Stimulated activated CD4-positive, alpha-beta T cell treated with anti-CD3 and anti-CD28 coated beads, Interleukin-4, amount 100 ng/mL, for 48 hours (primary cell): ENCODE measurements around the gene DYRK2.
"Not testable (repeated sequence)": the region's sequence is repeated elsewhere in the genome, so short reads cannot be mapped to it uniquely, and the experiment has no call there.

Source experiments
- DNase-seq, 2 donors: peaks; one replicate each; pipeline ENCODE4 v3.0.0-alpha.2; 2020; ENCODE audit warnings: low read depth in 2 of 2

The DYRK2 gene

DNA sequence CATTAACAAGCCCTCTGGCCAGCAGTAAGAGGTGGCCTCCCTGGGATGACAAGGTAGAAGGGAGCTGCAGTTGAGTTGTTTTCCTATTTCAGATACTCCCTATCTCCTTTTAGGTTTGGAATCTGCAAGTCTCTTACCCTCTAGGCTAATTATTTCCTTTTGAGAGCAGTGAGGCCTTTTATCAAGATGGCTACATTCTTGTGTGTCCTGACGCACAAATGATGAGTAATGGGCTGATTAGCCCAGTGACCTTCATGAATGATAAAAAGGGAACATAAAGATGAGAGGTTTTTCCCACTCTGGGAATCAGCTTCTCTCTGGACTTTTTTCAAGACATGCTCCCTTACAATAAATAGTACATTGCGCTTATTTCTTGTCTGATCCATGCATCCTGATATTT, 22.9 kb downstream of the DYRK2 start:
- DNase-seq: no peak

DNA sequence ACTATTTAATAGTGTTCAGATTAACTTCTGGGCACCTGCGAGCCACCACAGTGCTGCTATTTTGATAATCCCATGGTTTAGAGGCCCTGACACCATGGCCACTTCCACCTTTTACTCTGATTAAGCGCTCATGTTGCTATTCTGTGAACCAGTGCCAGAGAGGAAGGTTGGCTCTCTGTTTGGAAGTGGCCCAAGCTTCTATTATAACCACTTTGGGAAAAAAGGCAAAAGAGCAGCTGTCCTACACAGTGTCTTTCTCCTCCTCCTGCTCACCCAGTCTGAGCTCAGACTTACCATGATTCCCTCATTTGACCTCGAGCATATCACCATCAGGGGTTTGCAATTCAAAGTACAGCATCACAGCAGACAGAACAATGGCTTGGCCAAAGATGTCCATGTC, 23.3 kb downstream of the DYRK2 start:
- no peak for DNase-seq

DNA sequence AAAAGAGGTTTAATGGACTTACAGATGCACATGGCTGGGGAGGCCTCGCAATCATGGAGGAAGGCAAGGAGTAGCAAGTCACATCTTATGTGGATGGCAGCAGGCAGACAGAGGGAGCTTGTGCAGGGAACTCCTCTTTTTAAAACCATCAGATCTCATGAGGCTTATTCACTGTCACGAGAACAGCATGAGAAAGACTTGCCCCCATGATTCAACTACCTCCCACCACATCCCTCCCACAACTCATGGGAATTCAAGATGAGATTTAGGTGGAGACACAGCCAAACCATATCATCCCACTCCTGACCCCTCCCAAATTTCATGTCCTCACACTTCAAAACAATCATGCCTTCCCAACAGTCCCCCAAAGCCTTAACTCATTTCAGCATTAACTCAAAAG, 24.0 kb downstream of the DYRK2 start:
- not testable (repeated sequence) for DNase-seq

DNA sequence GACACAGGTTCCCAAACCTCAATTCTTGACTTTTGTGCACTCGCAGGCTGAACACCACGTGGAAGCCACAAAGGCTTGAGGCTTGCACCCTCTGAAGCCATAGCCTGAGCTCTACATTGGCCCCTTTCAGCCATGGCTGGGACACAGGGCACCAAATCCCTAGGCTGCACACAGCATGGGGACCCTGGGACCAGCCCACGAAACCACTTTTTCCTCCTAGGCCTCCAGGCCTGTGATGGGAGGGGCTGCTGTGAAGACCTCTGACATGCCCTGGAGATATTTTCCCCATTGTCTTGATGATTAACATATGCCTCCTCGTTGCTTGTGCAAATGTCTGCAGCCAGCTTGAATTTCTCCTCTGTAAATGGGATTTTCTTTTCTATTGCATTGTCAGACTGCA, 25.0 kb downstream of the DYRK2 start:
- not testable (repeated sequence) for DNase-seq

DNA sequence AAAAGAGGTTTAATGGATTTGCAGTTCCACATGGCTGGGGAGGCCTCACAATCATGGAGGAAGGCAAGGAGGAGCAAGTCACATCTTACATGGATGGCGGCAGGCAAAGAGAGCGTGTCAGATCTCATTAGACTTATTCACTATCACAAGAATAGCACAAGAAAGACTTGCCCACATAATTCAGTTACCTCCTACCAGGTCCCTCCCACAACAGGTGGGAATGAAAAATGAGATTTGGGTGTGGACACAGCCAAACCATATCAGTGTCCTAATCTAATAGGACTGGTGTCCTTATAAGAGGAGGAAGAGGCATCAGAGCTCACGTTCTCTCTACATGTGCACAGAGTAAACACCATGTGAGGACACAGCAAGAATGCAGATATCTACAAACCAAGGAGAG, 25.9 kb downstream of the DYRK2 start:
- no peak for DNase-seq

DNA sequence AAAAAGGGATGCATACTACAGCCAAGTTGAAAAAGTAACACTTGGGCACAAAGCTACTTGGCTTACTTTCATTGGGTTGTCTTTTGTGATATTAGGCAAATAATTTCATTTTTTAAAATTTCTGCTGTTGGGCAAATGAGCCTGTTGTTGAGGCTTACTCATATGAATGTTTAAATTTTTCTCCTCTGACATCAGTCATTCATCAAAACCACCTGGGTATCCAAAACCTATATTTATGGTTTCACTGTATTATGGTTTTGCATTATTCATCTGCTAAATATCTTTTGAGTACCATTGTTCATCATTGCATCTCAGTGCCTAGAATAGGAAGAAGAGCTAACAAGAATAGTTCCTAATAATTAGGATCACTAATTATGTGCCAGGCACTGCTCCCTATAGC, 28.1 kb downstream of the DYRK2 start:
- DNase-seq: no peak

DNA sequence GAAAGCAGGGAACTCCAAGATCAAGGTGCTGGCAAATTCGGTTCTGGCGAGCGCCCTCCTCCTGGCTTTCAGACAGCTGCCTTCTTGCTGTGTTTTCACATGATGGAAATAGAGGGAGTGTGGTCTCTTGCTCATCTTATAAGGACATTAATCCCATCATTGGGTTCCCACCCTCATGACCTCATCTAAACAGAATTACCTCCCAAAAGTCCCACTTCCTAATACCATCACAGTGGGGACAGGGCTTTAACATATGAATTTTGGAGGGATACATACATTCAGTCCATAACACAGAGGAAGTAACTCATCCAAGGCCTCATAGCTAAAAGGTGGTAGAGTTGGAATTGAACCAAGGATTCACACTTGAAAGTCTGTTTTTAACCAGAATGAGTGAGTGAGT, 28.6 kb downstream of the DYRK2 start:
- DNase-seq: no peak

DNA sequence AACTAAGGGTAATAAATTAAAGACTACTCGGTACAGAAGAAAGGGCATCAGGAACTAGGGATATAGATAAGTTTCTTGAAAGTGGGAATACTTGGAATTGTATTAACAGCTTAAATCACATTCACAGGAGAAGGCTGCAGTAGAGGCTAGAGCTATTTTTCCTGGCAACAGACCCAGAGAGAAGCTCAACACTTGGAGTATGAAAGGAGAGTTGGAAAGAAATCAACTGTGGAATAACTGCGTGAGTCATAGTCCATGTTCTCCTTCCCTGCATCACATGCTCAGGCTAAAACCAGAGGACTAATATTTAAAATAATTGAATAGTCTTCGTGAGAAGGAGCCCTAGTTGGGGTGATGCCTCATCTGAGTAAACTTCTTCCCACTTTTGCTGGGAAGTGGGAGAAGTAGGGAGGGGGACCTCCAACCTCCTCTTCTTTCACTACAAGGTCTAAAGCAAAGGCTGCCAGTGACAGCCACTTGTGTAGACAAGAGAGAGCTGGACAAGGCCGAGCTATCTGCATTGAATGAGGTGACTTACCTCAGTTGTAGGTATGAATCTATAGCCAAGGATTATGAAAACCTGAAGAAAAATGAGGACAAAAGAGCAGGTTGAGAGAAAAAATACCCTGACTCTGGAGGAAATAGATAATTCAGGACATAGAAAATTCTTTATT, 32.7 kb downstream of the DYRK2 start:
- no peak for DNase-seq

DNA sequence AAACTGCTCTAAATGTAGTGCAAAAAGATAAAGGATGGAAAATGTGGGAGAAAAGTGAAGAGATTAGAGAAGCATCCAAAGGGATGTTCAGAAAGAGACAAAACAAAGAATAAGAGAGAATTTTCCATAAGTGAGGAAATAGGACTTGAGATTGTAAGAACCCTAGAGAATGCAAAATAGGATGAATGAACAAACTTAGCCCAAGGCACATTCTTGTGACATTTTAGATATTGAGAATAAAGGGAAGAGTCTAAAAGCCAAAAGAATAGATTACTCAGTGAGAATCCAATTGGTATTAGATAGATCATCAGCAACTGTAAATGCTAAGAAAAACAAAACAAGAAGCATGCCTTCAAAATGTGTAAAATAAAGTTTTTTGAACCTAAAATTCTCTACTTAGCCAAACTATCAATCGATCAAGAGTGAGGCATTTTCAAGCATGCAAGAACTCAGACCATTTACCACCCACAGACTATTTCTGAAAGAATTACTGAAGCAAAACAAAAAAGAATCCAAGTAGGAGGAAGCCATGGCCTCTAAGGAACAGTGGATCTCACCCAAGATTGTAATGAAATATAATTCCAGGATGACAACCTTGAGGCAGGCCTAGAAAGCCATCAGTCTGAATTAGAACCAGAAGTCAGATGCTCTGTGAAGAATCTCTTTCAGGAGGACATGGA, 33.5 kb downstream of the DYRK2 start:
- no peak for DNase-seq

DNA sequence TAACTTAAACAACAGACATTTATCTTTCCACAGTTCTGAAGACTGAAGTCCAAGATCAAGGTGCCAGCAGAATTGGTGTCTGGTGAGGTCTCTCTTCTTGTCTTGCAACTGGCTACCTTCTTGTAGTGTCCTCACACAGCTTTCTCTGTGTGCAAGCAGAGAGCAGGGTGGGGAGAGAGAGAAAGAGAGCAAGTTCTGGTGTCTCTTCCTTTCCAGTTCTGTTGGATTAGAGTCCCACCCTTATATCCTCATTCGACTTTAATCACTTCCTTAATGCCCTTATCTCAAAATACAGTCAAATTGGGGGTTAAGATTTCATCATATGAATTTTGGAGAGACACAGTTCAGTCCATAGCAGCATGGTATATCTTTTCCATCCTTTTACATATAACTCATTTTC, 40.8 kb downstream of the DYRK2 start:
- DNase-seq: no peak

DNA sequence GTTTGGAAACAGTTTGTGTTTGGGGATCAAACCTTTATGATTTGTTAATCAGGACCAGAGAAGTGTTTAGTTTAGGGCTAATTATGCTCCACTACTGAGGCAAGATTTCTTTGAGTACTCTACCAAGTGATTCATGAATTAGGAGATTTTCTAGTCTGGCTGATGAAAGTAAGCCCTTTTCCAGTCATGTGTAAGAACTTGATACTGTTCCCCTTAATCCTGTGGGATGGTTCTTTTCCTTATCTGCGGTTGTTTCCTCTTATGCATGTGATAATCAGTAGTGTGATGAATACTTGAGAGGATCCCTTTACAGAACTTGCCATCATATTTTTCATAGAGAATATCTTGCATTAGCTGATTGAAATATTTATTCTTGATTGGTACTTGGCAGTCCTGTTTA, 42.1 kb downstream of the DYRK2 start:
- no peak for DNase-seq

DNA sequence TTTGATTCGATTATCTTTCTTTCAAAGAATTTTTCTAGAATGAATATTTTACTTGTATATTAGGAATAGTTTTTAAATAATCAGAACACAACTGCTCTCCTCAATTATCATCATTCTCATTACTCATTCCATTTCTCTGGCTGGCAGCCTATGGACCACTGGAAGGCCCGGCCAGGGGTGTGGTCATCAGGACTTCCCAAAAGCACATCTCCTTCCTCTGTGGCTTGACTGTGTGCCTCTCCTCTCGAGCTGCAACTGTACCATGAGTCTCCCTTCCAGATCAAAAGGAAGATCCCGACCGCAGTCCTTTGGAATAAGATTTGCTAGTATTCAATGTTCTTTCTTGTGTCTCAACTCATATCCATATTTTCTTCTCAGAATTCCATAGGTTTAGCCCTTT, 42.7 kb downstream of the DYRK2 start:
- DNase-seq: no peak

DNA sequence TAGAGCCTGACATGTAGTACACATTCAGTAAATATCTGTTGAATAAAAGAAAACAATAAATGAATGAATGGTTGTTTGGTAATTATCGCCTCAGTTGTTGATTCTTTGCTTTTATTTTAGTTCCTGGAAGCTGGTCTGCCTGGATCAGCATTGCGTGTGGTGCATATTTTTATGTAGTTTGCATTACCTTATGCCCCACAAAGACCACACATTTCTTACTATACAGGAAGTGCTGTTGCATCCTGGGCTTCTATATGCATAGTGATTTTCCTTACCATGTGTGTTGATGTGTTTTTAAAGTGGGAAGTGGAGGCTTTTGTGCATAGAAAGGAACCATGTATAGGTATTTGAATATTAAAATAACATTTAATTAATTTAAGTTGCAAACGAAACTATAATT, 43.6 kb downstream of the DYRK2 start:
- no peak for DNase-seq

DNA sequence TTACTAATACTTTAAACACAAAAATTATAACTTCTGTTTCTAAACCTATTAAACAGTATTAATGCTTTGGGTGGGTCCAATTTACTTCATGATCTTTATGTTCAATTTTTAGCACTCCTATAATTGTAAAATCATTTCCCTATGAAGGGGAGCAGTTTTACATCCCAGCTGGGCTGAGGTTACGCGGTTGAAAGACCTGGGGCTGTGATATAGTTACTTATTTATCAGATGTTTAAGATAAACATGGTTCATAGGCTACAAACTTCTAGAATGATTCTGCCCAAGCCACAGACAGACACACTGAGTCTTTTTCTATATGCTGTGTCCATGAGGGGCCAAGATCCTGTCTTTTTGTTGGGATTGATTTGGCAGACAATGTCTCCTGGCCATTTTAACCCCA, 44.4 kb downstream of the DYRK2 start:
- no peak for DNase-seq

DNA sequence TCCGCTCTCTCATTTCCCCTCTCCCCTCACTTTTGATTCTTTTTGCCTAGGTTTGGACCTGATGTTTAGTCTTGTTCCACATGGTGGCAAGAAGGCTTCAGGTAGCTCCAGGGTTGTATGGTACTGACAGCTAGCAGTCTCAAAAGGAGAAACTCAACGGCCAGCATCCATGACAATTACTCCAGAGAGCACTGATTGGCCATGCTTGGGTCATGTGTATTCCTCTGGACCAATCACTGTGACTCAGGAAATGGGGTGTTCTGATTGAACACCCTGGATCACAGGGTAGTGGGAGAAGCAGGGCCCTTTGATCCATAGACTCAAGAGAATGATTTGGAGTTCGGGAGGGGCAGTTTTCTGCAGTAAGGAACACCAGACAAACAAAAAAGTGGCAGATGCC, 45.3 kb downstream of the DYRK2 start:
- no peak for DNase-seq

DNA sequence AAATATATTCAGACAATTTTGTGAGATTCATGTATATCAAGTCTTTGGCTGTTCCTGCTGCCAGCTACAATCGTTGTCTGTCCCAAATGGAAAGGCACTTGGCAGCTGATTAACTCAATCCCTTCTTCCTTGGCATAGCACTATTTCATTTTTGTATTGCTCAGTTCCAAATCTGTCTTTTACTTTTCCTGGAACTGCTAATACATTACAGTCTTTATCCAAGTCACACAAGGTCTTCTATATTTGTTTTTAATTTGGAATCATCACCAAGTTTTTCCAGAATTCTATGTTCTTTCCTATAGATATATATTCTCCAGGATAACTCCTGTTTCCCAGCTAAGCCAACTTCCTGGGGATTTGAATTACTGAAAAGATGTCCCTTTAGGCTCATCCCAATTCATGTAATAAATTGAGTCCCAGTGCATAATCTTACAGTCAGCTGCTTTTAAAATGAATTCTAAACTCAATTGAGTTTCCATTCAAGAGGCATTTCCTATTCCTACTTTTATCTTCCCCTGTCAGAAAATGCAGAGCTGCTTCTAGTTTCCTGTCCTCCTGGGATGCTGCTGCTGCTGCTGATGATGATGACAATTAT, 45.9 kb downstream of the DYRK2 start:
- DNase-seq: no peak

DNA sequence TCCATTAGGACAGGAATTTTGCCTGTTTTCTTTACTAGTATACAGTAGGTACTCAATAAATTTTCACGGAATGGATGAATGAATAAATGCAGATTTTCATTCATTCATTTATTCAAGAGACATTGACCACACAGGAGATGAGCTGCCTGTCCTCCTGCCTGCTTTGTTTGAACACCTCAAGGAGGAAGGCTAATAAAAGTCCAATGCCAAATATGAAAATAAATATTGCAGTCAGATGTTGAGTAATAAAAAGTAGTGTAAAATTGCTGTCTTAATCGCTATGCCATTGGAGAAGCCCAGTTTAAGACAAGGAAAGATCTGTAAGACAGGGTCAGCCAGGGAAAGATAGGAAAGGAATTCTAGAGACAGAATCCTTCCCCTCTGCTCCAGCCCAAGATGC, 47.4 kb downstream of the DYRK2 start:
- no peak for DNase-seq

DNA sequence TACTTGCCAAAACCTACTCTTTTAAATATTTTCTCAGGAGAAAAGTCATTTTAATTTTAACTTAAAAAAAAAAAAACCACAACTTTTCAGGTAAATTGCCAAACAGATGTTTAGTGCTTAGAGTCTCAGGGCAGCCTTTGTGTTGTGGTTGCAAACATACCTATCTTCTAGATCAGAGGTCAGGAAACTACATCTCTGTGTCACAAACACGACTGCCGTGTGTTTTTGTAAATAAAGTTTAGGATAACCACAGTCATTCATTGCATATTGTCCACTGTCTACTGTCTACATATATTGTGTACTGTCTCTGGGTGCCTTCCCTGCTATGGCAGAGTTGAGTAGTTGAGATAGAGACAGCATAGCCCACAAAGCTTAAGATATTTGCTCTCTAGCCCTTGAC, 48.9 kb downstream of the DYRK2 start:
- no peak for DNase-seq

DNA sequence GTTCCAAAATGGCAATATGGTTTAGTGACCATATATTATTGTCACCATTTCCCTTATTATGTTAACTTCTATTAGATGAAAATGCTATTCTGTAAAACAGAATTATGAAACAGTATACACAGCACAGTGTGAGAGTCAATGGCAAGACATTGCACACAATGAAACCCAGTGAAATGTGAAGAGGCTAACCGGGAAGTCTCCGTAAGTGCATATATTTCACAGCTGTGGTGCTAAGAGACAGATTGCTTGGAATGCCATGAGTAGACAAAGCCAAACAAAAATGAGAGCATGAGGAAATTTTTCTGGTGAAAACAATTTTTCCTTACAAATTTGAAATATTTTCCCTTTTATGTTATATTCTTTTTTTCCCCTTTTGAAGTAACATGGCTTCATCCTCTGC, 49.4 kb downstream of the DYRK2 start:
- DNase-seq: no peak

DNA sequence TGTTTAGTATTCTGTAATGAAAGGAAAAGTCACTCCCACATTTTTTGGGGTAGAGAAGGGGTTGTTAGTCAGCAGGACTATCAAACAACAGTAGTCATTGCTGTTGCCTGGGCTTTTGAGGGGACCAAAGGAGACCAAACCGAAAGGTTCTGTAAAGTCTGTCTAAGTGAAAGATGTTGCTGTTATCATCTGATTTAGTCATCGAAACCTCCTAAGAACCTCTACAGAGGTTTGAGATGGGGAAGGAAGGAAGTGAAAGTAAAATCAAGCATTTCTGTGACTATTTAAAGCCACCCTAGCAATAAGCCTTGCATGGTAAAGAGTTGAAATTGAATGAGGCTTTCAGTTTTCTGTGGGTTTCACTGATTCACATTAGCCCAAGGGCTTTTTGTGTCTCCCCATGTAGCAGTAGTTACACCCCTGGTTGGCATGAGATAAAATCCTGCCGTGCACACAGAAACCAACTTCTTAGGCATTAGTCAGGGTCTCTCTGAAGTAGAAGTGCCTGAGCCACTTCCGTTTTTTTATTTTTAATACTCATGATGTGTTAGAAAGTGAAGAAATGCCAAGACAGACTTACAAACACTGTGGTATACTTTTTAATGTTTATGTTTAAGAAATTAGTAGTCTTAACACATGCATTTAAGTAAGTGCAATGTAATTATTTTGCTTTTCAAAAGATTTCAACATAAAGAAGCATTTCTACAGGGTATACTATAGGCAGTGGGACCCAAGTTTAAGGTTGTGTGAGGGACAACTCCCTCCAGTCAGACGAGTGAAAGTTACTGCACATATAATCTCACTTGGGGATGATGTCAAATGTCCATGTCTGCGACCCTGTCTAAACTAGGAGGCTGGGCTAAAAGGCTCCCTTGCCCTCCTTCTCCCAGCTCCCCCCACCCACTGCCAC, 50.4 kb downstream of the DYRK2 start:
- DNase-seq: peak in 1 of 2 donors; percentile 52

DNA sequence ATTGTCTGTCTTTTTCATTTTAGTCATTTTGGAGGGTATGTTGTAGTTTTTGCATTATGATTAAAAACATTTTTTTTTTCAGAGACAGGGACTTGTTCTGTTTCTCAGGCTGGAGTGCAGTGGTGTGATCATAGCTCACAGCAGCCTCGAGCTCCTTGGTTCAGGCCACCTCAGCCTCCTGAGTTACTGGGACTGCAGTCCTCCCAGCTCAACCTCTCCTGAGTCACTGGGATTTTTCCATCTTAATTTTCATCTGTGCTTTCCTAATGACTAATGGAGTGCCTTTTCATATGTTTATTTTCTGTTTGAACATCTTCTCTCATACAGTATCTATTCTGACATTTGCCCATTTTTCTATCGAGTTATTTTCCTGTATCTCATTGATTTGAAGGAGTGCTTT, 52.6 kb downstream of the DYRK2 start:
- DNase-seq: no peak

DNA sequence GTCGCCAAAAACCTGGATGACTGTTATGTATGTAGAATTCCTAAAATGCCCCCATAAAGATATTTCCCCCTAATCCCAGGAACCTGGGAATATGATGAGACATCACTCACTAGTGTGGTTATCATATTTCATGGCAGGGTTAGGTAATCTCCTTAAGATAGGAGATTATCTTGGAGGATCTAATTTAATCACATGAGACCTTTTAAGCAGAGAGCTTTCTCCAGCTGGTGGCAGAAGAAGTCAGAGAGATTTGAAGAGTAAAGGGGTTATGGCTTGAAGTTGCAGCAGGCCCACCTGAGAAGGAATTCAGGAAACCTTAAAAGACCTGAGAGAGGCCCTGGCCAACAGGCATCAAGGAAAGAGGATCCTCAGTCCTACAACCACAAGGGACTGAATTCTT, 53.6 kb downstream of the DYRK2 start:
- no peak for DNase-seq
